Erythroblast (primary cell): ENCODE data around the gene SUGP2.

Source experiments
- GATA1 ChIP-seq: IDR thresholded peaks from 2 replicates; pipeline ENCODE4 v1.6.1; 2011; ENCODE audit warnings: low read depth, mild to moderate bottlenecking, control low read depth, low read length, moderate library complexity
- POLR2A ChIP-seq: IDR thresholded peaks from 2 replicates; pipeline ENCODE4 v1.6.1; 2011; ENCODE audit warnings: mild to moderate bottlenecking, low read length

GRCh38 chr19:19004144-19004543 is 29.2 kb downstream of the SUGP2 start:
- TF ChIP-seq POLR2A = no peak
- TF ChIP-seq GATA1 = no peak
